SK-N-MC (cell line): ENCODE data around the gene GJA4.

Source experiments
- EZH2 ChIP-seq: fragments of 200-600 bp; sonication (generic); IDR thresholded peaks from one replicate; pipeline ENCODE4 v1.6.1; 2017; ENCODE audit warnings: antibody characterized with exemption
- FOXP2 ChIP-seq: optimal IDR thresholded peaks from 2 replicates; pipeline ENCODE3; 2011; ENCODE audit warnings: mild to moderate bottlenecking, moderate library complexity; ENCODE audit not compliant: insufficient read depth; ENCODE audit errors: extremely low read length, control extremely low read depth

DNA sequence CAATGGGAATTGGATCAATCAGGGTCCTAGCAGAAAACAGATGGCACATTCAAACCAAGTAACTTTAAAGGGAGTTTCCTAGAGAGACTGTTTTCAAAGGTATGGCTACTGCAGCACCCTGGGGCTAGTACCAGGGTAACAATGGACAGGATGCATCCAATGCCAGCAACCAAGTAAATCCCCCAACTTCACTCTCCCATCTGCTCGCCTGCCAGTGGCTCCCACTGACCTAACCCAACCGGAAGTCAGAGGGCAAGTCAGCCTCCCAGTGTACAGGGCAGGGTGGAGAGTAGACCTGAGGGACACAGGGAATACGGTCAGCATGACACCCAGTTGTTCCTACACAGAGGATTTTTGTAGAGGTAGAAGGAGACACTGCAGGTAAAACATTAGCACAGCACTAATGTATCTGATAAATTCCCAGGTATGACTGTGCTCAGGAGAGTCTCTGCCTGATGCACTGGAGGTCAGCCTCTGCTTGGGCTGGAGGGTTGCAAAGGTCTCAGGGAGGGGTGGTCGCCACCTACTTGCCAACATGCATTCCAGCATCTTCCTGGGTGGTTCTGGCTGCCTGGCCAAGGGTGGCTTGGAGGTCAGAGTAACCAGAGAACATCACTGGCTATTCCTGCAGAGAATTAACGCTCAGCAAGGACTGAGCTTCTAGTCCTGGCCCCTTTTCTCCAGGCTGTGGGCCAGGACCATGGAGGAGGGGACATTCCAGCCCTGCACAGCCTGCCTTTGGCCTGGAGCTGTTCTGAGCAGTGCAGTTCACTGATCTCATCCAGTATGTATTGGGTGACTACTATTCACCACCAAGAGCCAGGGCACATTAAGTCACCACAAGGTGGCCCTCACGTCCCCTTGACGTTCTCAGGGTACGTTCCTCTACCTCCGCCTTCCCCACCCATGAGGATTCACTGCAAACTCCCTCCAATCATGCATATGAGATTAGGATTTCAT is 5.1 kb upstream of the GJA4 start:
- no peak for TF ChIP-seq EZH2
- no peak for TF ChIP-seq FOXP2
